Right lobe of liver (tissue), 6 donors: ENCODE measurements around the gene PDE6B. TPM values are rescaled to one million over a fixed set of nuclear protein-coding genes. Genes with fewer than 3 reads are reported as not detected.
A peak's percentile ranks its signal among the peaks of the same experiment; 100 is the strongest.

ENCODE experiments used
- ATAC-seq, 4 donors: fragments of 200-7000 bp; cut with Tn5 transposase; one replicate each; pipeline ENCODE4 v1.9.1; 2020; ENCODE audit warnings: mild to moderate bottlenecking in 4 of 4, moderate library complexity in 4 of 4
- DNase-seq, 3 donors: peaks; one replicate each; pipeline ENCODE4 v3.0.0-alpha.2; 2020
- H3K27ac ChIP-seq, 3 donors: fragments of 200-600 bp; one replicate each; pipeline ENCODE4 v1.8.0; 2022
- H3K27me3 ChIP-seq, 2 donors: fragments of 200-600 bp; one replicate each; pipeline ENCODE4 v1.8.0; 2022
- H3K36me3 ChIP-seq, 4 donors: fragments of 200-600 bp; sonication (generic) in 1 of 4; one replicate each; pipeline versions ENCODE4 v1.5.1 to v1.8.0; 2017 to 2022; ENCODE audit warnings: control low read depth in 1 of 4
- H3K4me1 ChIP-seq, 4 donors: fragments of 200-600 bp; sonication (generic) in 1 of 4; one replicate each; pipeline versions ENCODE4 v1.5.1 to v1.8.0; 2017 to 2022; ENCODE audit warnings: control low read depth in 1 of 4
- H3K4me3 ChIP-seq, 3 donors: fragments of 200-600 bp; one replicate each; pipeline ENCODE4 v1.8.0; 2022
- H3K9me3 ChIP-seq, 4 donors: fragments of 200-600 bp; sonication (generic) in 1 of 4; one replicate each; pipeline versions ENCODE4 v1.5.1 to v1.8.0; 2017 to 2022; ENCODE audit warnings: control low read depth in 1 of 4
- POLR2A ChIP-seq: fragments of 450-650 bp; IDR thresholded peaks from one replicate; pipeline ENCODE4 v1.6.1; 2017; ENCODE audit warnings: antibody characterized with exemption, mild to moderate bottlenecking
- WGBS: methylation state at CpG from one replicate; pipeline ENCODE4 v1.1.6; 2018; ENCODE audit warnings: low coverage, low lambda C conversion rate; ENCODE audit not compliant: insufficient coverage; ENCODE audit errors: missing lambda C conversion rate; 5-methylcytosine and 5-hydroxymethylcytosine counted together
- intact Hi-C, 2 donors: fragments of 100-400 bp; cut with DNase I; formaldehyde crosslinking; loops; one replicate each; pipeline versions ENCODE4 v1.11.2 to v1.14.1; 2022
- total RNA-seq, 6 experiments: library from RNA; depleted of rRNA in 2 of 6; stranded (reverse); fragments of >200 nt in 2 of 6; fragmentation: NEBNext Ultra II Directional in 3 of 6; extraction: Animal tissue kit (Norgen Biotek cat#: 25700) in 3 of 6; gene quantifications; one replicate each; pipeline versions ENCODE4 v1.1.0 to v1.2.4, GENCODE V29; 2016 to 2023
- TF ChIP-seq, protein P1 (sequence below), 4 donors: fragments of 200-600 bp in 3 of 4; fragments of 450-650 bp in 1 of 4; IDR thresholded peaks; one replicate each; pipeline versions ENCODE4 v1.5.1 to v1.8.0; 2016 to 2022; ENCODE audit warnings: antibody characterized with exemption in 4 of 4, mild to moderate bottlenecking in 2 of 4
- donor health status: DM: no; HTN: yes; CAD: no.
- donor health status: DM: no; HTN: no; CAD: no.
- donor health status: DM: no; HTN: no; CAD: no.
- donor health status: DM: no; HTN: yes; CAD: no.
- donor health status: DM: no; HTN: yes; CAD: no.

Gene PDE6B
- total RNA-seq, 6 experiments from 2014 or later, result 0.24 to 1.9 (median 0.76) TPM; not detected in 1

DNA sequence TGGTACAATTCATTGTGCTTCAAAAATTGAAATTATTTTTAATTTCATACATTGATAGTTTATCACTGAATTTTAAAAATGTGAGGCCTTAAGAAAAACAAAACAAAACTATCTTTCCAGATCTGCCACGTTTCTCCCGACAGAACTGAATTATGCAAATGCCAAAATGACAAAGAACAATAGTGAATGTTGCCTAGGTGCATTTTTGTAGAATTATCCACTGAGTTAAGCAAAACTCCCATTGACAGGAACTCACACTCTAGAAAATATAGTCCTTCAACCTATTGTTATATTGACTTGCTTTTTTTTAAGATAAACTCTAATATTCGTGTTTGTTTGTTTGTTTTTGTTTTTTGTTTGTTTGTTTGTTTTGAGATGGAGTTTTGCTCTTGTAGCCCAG is 86.7 kb downstream of the PDE6B start:
- intact Hi-C loops, result no loop called here
- ATAC-seq, result no peak
- Histone ChIP-seq H3K4me3 (no peak overlapping the region), H3K27ac (no peak overlapping the region), H3K27me3 (no peaks in the 10 kb centered on the region), H3K36me3 (peaks cover 0 to 6% (median 0%) of the 10 kb centered on the region in 4 donors), H3K9me3 (no peaks in the 10 kb centered on the region), H3K4me1 (peaks cover 0 to 2% (median 0%) of the 10 kb centered on the region in 4 donors)
- WGBS, result 59% methylated on average over 3 of the region's 3 CpGs
- DNase-seq, result no peak
- TF ChIP-seq, protein P1, sequence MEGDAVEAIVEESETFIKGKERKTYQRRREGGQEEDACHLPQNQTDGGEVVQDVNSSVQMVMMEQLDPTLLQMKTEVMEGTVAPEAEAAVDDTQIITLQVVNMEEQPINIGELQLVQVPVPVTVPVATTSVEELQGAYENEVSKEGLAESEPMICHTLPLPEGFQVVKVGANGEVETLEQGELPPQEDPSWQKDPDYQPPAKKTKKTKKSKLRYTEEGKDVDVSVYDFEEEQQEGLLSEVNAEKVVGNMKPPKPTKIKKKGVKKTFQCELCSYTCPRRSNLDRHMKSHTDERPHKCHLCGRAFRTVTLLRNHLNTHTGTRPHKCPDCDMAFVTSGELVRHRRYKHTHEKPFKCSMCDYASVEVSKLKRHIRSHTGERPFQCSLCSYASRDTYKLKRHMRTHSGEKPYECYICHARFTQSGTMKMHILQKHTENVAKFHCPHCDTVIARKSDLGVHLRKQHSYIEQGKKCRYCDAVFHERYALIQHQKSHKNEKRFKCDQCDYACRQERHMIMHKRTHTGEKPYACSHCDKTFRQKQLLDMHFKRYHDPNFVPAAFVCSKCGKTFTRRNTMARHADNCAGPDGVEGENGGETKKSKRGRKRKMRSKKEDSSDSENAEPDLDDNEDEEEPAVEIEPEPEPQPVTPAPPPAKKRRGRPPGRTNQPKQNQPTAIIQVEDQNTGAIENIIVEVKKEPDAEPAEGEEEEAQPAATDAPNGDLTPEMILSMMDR (IDR thresholded peaks at IDR 0.05), result no peak

DNA sequence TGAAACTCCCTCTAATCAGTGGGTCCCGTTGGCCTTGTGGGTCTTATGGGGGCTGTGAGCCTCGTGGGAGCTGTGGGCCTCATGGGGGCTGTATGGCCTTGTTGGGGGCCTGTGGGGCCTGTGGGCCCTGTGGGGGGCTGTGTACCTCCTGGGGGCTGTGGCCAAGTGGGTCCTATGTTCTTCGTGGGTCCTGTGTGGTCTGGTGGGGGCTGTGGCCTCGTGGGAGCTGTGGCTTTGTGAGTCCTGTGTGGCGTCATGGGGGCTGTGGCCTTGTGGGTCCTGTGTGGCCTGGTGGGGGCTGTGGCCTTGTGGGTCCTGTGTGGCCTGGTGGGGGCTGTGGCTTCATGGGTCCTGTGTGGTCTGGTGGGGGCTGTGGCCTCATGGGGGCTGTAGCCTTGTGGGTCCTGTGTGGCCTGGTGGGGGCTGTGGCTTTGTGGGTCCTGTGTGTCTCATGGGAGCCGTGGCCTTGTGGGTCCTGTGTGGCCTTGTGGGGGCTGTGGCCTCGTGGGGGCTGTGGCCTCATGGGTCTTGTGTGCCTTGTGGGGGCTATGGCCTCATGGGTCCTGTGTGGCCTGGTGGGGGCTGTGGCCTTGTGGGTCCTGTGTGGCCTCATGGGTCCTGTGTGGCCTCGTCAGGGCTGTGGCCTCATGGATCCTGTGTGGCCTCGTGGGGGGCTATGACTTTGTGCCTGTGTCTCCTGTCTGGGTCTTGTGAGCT is 87.7 kb downstream of the PDE6B start:
- Histone ChIP-seq H3K4me3 (no peak overlapping the region), H3K27ac (no peak overlapping the region), H3K36me3 (peaks cover 0 to 6% (median 0%) of the 10 kb centered on the region in 4 donors), H3K9me3 (no peaks in the 10 kb centered on the region), H3K27me3 (no peaks in the 10 kb centered on the region), H3K4me1 (no peaks in the 10 kb centered on the region)
- intact Hi-C loops, result no loop called here
- no peak for ATAC-seq
- no peak for DNase-seq
- TF ChIP-seq, protein P1 (IDR thresholded peaks at IDR 0.05), result no peak
- TF ChIP-seq POLR2A, result no peak
- no CpG with 5 or more reads among the region's 9 CpGs for WGBS

DNA sequence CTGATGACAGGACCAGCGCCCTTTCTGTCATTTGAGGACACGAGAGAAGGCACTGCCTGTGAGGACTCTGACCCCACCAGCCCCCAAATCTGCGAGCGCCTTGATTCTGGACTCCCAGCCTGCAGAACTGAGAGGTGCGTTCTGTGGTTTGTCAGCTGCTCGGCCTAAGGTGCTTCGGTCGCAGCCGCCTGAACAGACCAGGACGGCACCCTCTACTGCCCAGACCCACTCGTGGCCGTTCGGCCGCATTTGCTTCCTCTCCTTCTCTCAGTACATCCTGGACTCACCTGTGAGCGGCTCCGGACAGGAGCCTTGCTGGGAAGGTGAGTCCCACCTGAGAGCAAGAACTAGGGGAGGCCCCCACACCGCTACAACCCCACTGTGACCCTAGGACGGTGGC is 88.7 kb downstream of the PDE6B start:
- Histone ChIP-seq H3K36me3 (peaks cover 0 to 6% (median 0%) of the 10 kb centered on the region in 4 donors), H3K27me3 (no peaks in the 10 kb centered on the region), H3K9me3 (no peaks in the 10 kb centered on the region), H3K4me1 (no peaks in the 10 kb centered on the region), H3K4me3 (no peak overlapping the region), H3K27ac (no peak overlapping the region)
- no peak for DNase-seq
- intact Hi-C loops, result no loop called here
- ATAC-seq, result no peak
- 71% methylated on average over 2 of the region's 18 CpGs for WGBS
- TF ChIP-seq, protein P1 (IDR thresholded peaks at IDR 0.05), result no peak
- no peak for TF ChIP-seq POLR2A

DNA sequence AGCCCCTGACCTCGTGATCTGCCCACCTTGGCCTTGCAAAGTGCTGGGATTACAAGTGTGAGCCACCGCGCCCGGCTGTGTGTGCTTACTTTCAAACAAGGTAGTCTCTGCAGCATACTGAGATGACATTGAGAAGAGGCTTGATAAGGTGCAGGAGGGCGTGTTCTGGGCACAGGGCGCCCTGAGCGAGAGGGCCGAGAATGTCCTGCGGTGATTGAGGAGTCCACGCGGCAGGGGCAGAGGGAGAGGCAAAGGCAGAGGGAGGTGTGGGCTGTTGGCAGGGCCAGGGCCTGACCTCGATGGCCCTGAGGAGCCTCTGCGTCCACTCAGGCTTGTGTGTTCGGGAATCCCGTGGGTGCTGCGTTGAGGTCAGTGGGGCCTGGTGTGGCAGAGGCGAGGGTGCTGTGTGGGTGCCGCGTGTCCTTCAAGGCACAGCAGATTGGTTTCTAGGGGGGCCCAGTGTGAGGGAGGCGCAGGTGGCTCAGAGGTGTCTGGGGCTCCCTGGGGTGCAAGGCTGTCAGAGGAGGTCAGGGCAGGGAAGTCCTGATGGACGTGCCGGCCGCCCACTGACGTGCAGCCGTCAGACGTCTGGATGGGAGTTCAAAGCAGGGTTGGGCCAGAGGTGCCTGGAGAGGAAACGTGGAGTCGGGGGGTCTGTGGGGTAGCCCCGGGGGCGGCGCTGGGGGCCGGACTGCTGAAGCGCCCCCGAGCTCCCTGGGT is 92.4 kb downstream of the PDE6B start:
- no peak for TF ChIP-seq POLR2A
- TF ChIP-seq, protein P1 (IDR thresholded peaks at IDR 0.05), result no peak
- ATAC-seq (peak in 1 of 4 donors; percentile 5), DNase-seq (no peak)
- H3K27ac ChIP-seq, result no peak overlapping the region
- no peak overlapping the region for H3K4me3 ChIP-seq
- 90% methylated on average over 14 of the region's 34 CpGs for WGBS
- no peaks in the 10 kb centered on the region for H3K9me3 ChIP-seq
- H3K27me3 ChIP-seq, result no peaks in the 10 kb centered on the region
- no peaks in the 10 kb centered on the region for H3K4me1 ChIP-seq
- peaks cover 0 to 6% (median 0%) of the 10 kb centered on the region in 4 donors for H3K36me3 ChIP-seq
- intact Hi-C loops, result no loop called here
